PC-3 (cell line): Measurements from ENCODE around the gene RNF222. TPM values are rescaled to one million over a fixed set of nuclear protein-coding genes. Genes with fewer than 3 reads are reported as not detected.

Experiments used
- ATAC-seq: fragments of 200-7000 bp; cut with Tn5 transposase; 2 replicates; pipeline ENCODE4 v1.9.1; 2020; ENCODE audit warnings: mild to moderate bottlenecking, moderate library complexity
- BruUV-seq: library from RNA; stranded (reverse); fragments of 400-500 nt; replicated peaks from 2 replicates; lab custom pipeline; 2021; lab: Mats Ljungman, UMichigan
- CTCF ChIA-PET: fragments of 300-600 bp; sonication (Branson Sonifier 250); formaldehyde crosslinking; loops from one replicate; lab custom pipeline; 2022; ENCODE audit warnings: antibody characterized with exemption; lab: Charles Lee
- POLR2A ChIA-PET: fragments of 300-600 bp; sonication (Branson Sonifier 250); formaldehyde crosslinking; loops from one replicate; lab custom pipeline; 2022; ENCODE audit warnings: antibody characterized with exemption; ENCODE audit not compliant: unreplicated experiment; lab: Charles Lee
- DNase-seq: peaks from one replicate; pipeline ENCODE4 v3.0.0-alpha.2; 2015
- H2AFZ ChIP-seq: fragments of 300-600 bp; sonication (generic); 2 replicates; pipeline ENCODE4 v1.6.0; 2016; ENCODE audit warnings: antibody characterized with exemption, low read length
- H3F3A ChIP-seq: fragments of 300-600 bp; sonication (generic); one replicate; pipeline ENCODE4 v1.6.0; 2017; ENCODE audit warnings: antibody characterized with exemption, low read length, control low read depth, mild to moderate bottlenecking; ENCODE audit not compliant: unreplicated experiment
- H3K27ac ChIP-seq: fragments of 300-600 bp; sonication (generic); 2 replicates; pipeline ENCODE4 v1.5.1; 2016; ENCODE audit warnings: mild to moderate bottlenecking, low read length
- H3K27me3 ChIP-seq: fragments of 300-600 bp; sonication (generic); 2 replicates; pipeline ENCODE4 v1.6.1; 2016; ENCODE audit warnings: low read length, mixed read lengths
- H3K36me3 ChIP-seq: fragments of 300-600 bp; sonication (generic); 2 replicates; pipeline ENCODE4 v1.6.1; 2016; ENCODE audit warnings: low read depth, mixed run types, low read length, mixed read lengths
- H3K4me1 ChIP-seq: fragments of 300-600 bp; sonication (generic); 2 replicates; pipeline ENCODE4 v1.5.1; 2016; ENCODE audit warnings: low read length; ENCODE audit not compliant: insufficient read depth
- H3K4me2 ChIP-seq: fragments of 300-600 bp; sonication (generic); 2 replicates; pipeline ENCODE4 v1.6.0; 2016; ENCODE audit warnings: low read length
- H3K4me3 ChIP-seq: fragments of 300-600 bp; sonication (generic); 2 replicates; pipeline ENCODE4 v1.5.1; 2016; ENCODE audit warnings: mild to moderate bottlenecking, low read length, mixed read lengths
- H3K79me2 ChIP-seq: fragments of 300-600 bp; sonication (generic); 2 replicates; pipeline ENCODE4 v1.6.1; 2017; ENCODE audit warnings: low read length, mixed read lengths
- H3K9ac ChIP-seq: fragments of 300-600 bp; sonication (generic); 2 replicates; pipeline ENCODE4 v1.6.0; 2016; ENCODE audit warnings: mild to moderate bottlenecking, low read length
- H3K9me2 ChIP-seq: fragments of 300-600 bp; sonication (generic); replicated peaks from 2 replicates; pipeline ENCODE4 v1.6.1; 2016; ENCODE audit warnings: mixed run types, low read length, mixed read lengths
- H3K9me3 ChIP-seq: fragments of 300-600 bp; sonication (generic); 2 replicates; pipeline ENCODE4 v1.6.1; 2016; ENCODE audit warnings: low read length, mixed read lengths
- H4K20me1 ChIP-seq: fragments of 300-600 bp; sonication (generic); 2 replicates; pipeline ENCODE4 v1.6.1; 2016; ENCODE audit warnings: low read length, mixed read lengths
- EZH2 ChIP-seq: fragments of 300-600 bp; sonication (generic); IDR thresholded peaks from one replicate; pipeline ENCODE4 v1.6.1; 2017; ENCODE audit warnings: antibody characterized with exemption, mild to moderate bottlenecking, low read length; ENCODE audit not compliant: unreplicated experiment
- EZH2phosphoT487 ChIP-seq: fragments of 300-600 bp; sonication (generic); IDR thresholded peaks from 2 replicates; pipeline ENCODE4 v1.6.1; 2018; ENCODE audit warnings: mild to moderate bottlenecking, antibody characterized with exemption, low read length, borderline replicate concordance
- intact Hi-C: fragments of 100-400 bp; cut with micrococcal nuclease; formaldehyde crosslinking; loops from 2 replicates; pipeline ENCODE4 v1.9.0; 2023
- total RNA-seq: library from RNA; depleted of rRNA; stranded (reverse); fragments of >200 nt; gene quantifications from 2 replicates; pipeline ENCODE4 v1.2.3, GENCODE V29; 2014
- TF ChIP-seq, protein P1 (sequence below): fragments of 300-600 bp; sonication (generic); conservative IDR thresholded peaks from 2 replicates; pipeline ENCODE4 v1.5.1; 2017; ENCODE audit warnings: antibody characterized with exemption, low read depth, mild to moderate bottlenecking, low read length

RNF222 gene
- total RNA-seq, 1 experiment from 2014 or later, result 0.07 TPM

DNA sequence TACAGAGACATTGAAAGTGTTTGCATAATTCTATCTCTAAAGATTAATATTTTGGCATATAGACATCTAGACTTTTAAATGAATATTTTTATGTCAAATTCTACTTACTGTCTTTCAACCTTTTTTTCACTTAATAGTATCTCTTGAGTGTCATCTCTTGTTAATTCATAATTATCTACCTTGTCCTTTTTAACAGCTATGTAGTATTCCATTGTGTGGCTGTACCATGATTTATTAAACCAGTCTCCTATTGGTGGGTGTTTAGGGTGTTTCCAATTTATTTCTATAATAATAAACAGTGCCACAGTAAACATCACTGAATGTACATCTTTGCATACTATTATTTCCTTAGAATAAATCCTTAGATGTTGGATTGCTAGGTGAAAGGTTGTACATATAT is 16.3 kb upstream of the RNF222 start:
- intact Hi-C loops, result no loop called here
- no TSS peak for BruUV-seq
- ATAC-seq (no peak), DNase-seq (no peak)
- no peaks in the 10 kb centered on the region for H3K36me3 ChIP-seq
- H2AFZ ChIP-seq, result no peak overlapping the region
- H4K20me1 ChIP-seq, result no peaks in the 10 kb centered on the region
- no peaks in the 10 kb centered on the region for H3K9me3 ChIP-seq
- H3K9ac ChIP-seq, result no peak overlapping the region
- peaks cover 8% of the 10 kb centered on the region; the same call in 1 of the 2 replicates for H3K4me1 ChIP-seq
- no peaks in the 10 kb centered on the region for H3K27me3 ChIP-seq
- H3K27ac ChIP-seq, result no peak overlapping the region
- ChIA-PET CTCF (no interaction called here), POLR2A (no interaction called here)
- H3K4me3 ChIP-seq, result no peak overlapping the region
- no peaks in the 10 kb centered on the region for H3K9me2 ChIP-seq
- no peaks in the 10 kb centered on the region for H3F3A ChIP-seq
- TF ChIP-seq, protein P1, sequence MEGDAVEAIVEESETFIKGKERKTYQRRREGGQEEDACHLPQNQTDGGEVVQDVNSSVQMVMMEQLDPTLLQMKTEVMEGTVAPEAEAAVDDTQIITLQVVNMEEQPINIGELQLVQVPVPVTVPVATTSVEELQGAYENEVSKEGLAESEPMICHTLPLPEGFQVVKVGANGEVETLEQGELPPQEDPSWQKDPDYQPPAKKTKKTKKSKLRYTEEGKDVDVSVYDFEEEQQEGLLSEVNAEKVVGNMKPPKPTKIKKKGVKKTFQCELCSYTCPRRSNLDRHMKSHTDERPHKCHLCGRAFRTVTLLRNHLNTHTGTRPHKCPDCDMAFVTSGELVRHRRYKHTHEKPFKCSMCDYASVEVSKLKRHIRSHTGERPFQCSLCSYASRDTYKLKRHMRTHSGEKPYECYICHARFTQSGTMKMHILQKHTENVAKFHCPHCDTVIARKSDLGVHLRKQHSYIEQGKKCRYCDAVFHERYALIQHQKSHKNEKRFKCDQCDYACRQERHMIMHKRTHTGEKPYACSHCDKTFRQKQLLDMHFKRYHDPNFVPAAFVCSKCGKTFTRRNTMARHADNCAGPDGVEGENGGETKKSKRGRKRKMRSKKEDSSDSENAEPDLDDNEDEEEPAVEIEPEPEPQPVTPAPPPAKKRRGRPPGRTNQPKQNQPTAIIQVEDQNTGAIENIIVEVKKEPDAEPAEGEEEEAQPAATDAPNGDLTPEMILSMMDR, result no peak
- TF ChIP-seq EZH2, result no peak
- no peak for TF ChIP-seq EZH2phosphoT487
- no peak overlapping the region for H3K4me2 ChIP-seq
- no peaks in the 10 kb centered on the region for H3K79me2 ChIP-seq

DNA sequence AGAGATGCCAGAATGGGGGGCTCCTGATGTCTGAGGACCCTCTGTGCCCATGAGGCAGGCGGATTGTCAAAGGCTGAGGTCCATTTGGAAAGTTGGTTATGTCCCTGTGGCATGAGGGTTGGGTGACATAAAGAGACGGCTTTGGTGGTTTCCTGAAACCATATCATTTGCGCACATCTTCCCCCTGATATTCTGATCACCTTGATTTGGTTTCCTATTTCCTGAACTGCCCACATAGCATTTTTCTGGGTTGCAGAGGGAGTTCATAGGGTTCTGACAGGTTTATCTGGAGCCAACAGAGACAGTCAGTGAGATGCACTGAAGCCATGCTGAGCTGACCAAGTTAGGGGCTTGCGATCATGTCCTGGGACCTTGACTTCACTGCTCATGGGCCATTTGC is 15.7 kb upstream of the RNF222 start:
- DNase-seq (no peak), ATAC-seq (no peak)
- intact Hi-C loops, result no loop called here
- Histone ChIP-seq H3K9me2 (no peaks in the 10 kb centered on the region), H3K4me1 (peaks cover 12% of the 10 kb centered on the region), H3F3A (no peaks in the 10 kb centered on the region), H3K36me3 (no peaks in the 10 kb centered on the region), H3K27me3 (no peaks in the 10 kb centered on the region), H4K20me1 (no peaks in the 10 kb centered on the region), H3K79me2 (no peaks in the 10 kb centered on the region), H2AFZ (no peak overlapping the region), H3K9me3 (no peaks in the 10 kb centered on the region), H3K27ac (no peak overlapping the region), H3K4me2 (no peak overlapping the region), H3K4me3 (no peak overlapping the region), H3K9ac (no peak overlapping the region)
- ChIA-PET POLR2A (no interaction called here), CTCF (no interaction called here)
- no TSS peak for BruUV-seq
- TF ChIP-seq EZH2, result no peak
- TF ChIP-seq, protein P1, result no peak
- TF ChIP-seq EZH2phosphoT487, result no peak

DNA sequence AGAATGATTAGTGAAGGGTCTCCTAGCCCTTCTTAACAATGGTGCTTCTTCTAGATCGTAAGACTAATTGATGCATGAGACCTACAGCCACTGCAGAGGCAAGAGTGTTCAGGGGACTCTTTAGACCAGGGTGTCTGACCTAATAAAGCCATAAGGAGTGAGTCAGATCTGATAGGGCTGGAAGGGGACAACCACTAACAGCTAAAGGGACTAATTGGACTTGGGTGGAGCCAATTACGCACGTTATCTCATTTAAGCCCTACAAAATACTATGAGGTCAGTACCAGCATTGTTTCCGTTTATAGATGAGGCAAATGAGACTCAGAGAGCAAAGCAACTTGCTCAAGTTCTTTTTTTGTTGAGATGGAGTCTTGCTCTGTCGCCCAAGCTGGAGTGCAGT is 14.5 kb upstream of the RNF222 start:
- DNase-seq, result no peak
- H3K4me1 ChIP-seq, result peaks cover 16% of the 10 kb centered on the region
- no peak overlapping the region for H3K4me3 ChIP-seq
- no peaks in the 10 kb centered on the region for H3K9me2 ChIP-seq
- no peaks in the 10 kb centered on the region for H3K79me2 ChIP-seq
- BruUV-seq, result no TSS peak
- ChIA-PET CTCF (no interaction called here), POLR2A (no interaction called here)
- H3K9ac ChIP-seq, result no peak overlapping the region
- H3K27me3 ChIP-seq, result no peaks in the 10 kb centered on the region
- H3F3A ChIP-seq, result no peaks in the 10 kb centered on the region
- H3K4me2 ChIP-seq, result no peak overlapping the region
- H4K20me1 ChIP-seq, result no peaks in the 10 kb centered on the region
- H3K9me3 ChIP-seq, result no peaks in the 10 kb centered on the region
- no peak overlapping the region for H2AFZ ChIP-seq
- ATAC-seq, result no peak
- TF ChIP-seq, protein P1, result no peak
- TF ChIP-seq EZH2phosphoT487 (no peak), EZH2 (no peak)
- no peaks in the 10 kb centered on the region for H3K36me3 ChIP-seq
- H3K27ac ChIP-seq, result no peak overlapping the region
- intact Hi-C loops, result no loop called here
